Activated naive CD8-positive, alpha-beta T cell treated with anti-CD3 and anti-CD28 coated beads, Interleukin-2, amount 50 U/mL, for 24 hours (primary cell): ENCODE data around the gene PDZD11.

ENCODE experiments used
- ATAC-seq: fragments of 150-1000 bp; cut with Tn5 transposase; one replicate; pipeline ENCODE4 v1.10.0; 2021
- DNase-seq: peaks from one replicate; pipeline ENCODE4 v3.0.0; 2021
- H3K27ac Mint-ChIP-seq: one replicate; pipeline ENCODE4 v1.8.0; 2021; ENCODE audit warnings: mild to moderate bottlenecking, mixed read lengths
- H3K27me3 Mint-ChIP-seq: one replicate; pipeline ENCODE4 v1.8.0; 2021; ENCODE audit warnings: mixed read lengths
- H3K36me3 Mint-ChIP-seq: one replicate; pipeline ENCODE4 v1.8.0; 2021; ENCODE audit warnings: low read depth, mixed read lengths
- H3K4me1 Mint-ChIP-seq: one replicate; pipeline ENCODE4 v1.8.0; 2021; ENCODE audit warnings: mixed read lengths
- H3K4me3 Mint-ChIP-seq: one replicate; pipeline ENCODE4 v1.8.0; 2021; ENCODE audit warnings: mild to moderate bottlenecking, moderate library complexity, mixed read lengths
- H3K9me3 Mint-ChIP-seq: one replicate; pipeline ENCODE4 v1.8.0; 2021; ENCODE audit warnings: mixed read lengths

PDZD11 gene

GRCh38 chrX:70241501-70241900 is 48.2 kb downstream of the PDZD11 start:
- peak; percentile 50 for ATAC-seq
- Mint-ChIP-seq H3K27me3 (no peaks in the 10 kb centered on the region), H3K36me3 (no peaks in the 10 kb centered on the region), H3K27ac (peak overlapping the region; percentile 41), H3K4me3 (no peak overlapping the region), H3K4me1 (peaks cover 28% of the 10 kb centered on the region), H3K9me3 (no peaks in the 10 kb centered on the region)
- DNase-seq = no peak

- Mint-ChIP-seq H3K27ac (no peak overlapping the region), H3K9me3 (no peaks in the 10 kb centered on the region)
- no peak for DNase-seq
Observed at GRCh38 chrX:70240751-70241150, 49.0 kb downstream of the PDZD11 start.

More at GRCh38 chrX:70240751-70241150, 49.0 kb downstream of the PDZD11 start:
- Mint-ChIP-seq H3K4me1 (peaks cover 34% of the 10 kb centered on the region), H3K4me3 (no peak overlapping the region), H3K27me3 (no peaks in the 10 kb centered on the region), H3K36me3 (no peaks in the 10 kb centered on the region)
- no peak for ATAC-seq
